NCI-H2196 (cell line): ENCODE results near the gene ANO5.

Experiments
- DNase-seq: peaks from one replicate; lab custom pipeline; 2025; ENCODE audit not compliant: unreplicated experiment; lab: John Stamatoyannopoulos, UW

Gene ANO5

GRCh38 chr11:22192642-22193347, at the start of gene ANO5:
Gene ANO5, plus strand, starts transcription at chr11:22193085. Its CDS starts 408 bp downstream, at chr11:22193493.
- DNase-seq, result peak; percentile 64

DNA sequence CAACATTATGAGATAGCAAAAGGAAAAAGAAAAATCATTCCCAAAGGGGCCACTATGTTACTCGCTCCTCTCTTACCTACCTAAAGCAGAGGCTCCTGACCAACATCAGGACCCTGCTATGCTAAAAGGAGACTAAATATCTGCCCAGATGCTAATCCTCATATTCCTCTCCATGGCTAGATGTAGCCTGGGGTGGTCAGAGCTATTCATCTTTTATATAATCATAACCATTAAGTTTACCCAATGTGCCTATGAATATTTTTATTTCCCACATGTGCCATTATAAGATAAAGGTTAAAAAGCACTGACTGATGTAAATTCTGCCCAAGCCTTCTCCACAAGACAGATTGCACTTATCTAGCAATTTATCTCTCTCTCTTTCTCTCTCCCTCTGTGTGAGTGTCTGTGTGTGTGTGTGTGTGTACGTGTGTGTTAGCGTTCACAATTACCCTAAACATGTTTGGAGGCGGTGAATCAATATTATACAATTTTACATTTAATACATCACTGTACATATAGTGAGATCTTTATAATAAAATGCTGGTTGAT, 41.2 kb upstream of the ANO5 start:
- DNase-seq, result no peak

GRCh38 chr11:22157531-22157930, 35.4 kb upstream of the ANO5 start:
- DNase-seq, result no peak

GRCh38 chr11:22161489-22161888, 31.4 kb upstream of the ANO5 start:
- DNase-seq, result no peak

GRCh38 chr11:22162756-22163155, 30.1 kb upstream of the ANO5 start:
- no peak for DNase-seq

DNA sequence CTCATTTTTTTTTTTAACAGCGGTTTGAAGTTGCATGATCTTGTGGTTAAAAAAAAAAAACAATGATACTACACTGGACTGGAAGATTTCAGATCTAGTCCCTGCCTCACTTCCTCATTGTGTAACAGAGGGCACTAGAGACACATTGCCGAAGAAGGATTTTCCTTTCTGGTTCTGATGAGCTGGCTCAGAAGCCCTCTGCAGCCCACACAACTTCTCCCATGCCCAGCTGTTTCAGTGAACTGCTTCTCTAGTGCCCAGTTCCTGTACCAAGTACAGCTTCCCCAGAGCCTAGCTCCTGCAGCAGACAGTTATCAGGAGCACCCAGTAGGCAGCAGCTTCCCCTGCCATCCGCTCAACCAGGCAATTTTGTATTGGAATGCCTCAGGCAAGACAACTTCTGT, 29.5 kb upstream of the ANO5 start:
- DNase-seq, result no peak

DNA sequence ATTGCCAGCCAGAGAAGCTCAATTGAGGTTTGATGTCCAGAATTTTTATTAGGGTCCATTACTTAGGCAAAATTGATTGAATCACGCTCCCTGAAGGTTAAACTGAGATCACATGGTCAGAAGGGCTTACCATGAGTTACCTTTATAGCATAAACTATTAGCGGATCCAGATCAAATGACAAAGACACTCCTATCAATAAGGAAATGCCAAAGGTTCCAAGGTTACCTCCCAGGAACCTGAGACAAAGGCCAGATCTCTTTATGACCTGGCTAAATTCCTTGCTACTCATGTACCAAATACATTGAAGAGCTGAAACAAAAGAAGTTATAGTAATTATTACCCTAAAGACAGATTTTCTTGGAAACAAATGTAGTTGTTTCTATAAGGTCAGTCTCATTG, 27.8 kb upstream of the ANO5 start:
- no peak for DNase-seq

GRCh38 chr11:22165759-22166513, 26.9 kb upstream of the ANO5 start:
- no peak for DNase-seq

GRCh38 chr11:22169833-22170232, 23.1 kb upstream of the ANO5 start:
- peak; percentile 4 for DNase-seq

DNA sequence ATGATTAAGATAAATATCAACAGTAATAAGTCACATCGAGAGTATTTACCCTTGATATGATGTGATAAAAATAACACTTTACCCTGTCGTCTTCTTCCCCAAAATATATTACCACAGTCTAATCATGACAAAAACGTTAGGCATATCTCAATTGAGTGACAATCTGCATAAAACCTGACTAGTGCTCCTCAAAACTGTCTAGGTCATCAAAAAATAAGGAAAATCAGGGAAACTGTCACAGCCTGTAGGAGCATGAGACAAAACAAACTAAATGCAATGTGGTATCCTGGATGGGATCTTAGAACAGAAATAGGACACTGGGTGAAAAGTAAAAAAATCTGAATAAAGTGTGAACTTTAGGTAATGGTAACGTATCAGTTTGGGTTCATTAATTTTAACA, 19.4 kb upstream of the ANO5 start:
- DNase-seq, result no peak

DNA sequence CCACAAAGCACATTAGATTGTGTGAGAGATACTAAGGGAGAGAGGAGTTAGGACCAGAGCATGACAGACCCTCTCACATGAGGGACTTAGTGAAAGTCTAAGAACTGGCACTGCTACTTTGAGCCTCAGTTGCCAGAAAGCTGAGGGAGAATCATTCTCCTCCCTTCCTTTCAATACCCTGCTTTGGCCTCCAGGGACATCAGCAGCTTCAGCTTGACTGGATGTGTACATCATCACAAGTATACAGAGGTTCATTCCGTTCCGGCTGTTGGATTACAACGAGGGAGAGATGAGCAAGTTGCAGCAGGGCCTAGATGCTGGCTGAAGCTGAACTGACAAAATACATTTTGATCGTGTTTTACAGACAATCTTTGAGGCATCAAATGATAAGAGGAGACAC, 15.7 kb upstream of the ANO5 start:
- DNase-seq, result no peak

DNA sequence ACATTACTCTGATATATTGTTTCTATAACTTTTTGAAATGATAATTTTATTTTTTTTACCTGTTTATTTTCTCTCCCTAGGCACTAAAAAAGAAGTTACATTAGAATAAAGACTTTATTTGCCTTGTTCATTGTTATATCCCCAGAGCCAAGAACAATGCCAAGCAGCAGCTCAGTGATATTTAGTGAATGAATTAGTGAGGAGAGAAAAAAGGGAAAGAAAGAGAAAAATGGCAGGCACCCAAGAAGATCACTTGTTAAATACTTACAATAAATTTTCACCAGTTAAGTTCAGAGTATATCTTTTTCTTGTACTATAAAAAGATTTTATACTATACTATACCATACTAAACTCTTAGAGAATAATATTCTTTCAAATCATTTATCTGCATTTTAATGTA, 13.3 kb upstream of the ANO5 start:
- no peak for DNase-seq

- no peak for DNase-seq
These were observed 12.8 kb upstream of the ANO5 start for GRCh38 chr11:22180131-22180530.

GRCh38 chr11:22189660-22190059, 3.2 kb upstream of the ANO5 start:
- no peak for DNase-seq

- no peak for DNase-seq
These were observed 1.9 kb upstream of the ANO5 start for GRCh38 chr11:22190827-22191463.

GRCh38 chr11:22192289-22192641, 620 bp upstream of the ANO5 start:
- no peak for DNase-seq

GRCh38 chr11:22193348-22194051, 615 bp downstream of the ANO5 start:
- DNase-seq, result peak; percentile 40

DNA sequence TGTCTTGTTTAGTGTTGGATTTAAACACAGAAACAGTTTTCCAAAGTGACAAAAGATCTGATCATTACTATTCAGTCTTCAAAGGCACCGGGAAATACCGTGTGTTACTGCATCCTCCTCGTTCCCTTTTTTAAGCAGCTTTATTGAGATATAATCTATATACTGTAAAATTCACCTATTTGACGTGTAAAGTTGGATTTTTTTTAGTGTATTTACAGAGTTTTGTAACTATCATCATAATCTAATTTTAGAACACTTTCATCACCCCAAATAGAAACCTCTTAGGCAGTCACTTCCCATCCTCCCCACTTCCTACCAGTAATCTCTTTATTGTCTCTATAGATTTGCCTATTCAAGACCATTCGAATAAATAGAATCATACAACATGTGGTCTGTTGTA, 1.4 kb downstream of the ANO5 start:
- no peak for DNase-seq

- DNase-seq, result no peak
These were observed 2.0 kb downstream of the ANO5 start for GRCh38 chr11:22194907-22195306.

DNA sequence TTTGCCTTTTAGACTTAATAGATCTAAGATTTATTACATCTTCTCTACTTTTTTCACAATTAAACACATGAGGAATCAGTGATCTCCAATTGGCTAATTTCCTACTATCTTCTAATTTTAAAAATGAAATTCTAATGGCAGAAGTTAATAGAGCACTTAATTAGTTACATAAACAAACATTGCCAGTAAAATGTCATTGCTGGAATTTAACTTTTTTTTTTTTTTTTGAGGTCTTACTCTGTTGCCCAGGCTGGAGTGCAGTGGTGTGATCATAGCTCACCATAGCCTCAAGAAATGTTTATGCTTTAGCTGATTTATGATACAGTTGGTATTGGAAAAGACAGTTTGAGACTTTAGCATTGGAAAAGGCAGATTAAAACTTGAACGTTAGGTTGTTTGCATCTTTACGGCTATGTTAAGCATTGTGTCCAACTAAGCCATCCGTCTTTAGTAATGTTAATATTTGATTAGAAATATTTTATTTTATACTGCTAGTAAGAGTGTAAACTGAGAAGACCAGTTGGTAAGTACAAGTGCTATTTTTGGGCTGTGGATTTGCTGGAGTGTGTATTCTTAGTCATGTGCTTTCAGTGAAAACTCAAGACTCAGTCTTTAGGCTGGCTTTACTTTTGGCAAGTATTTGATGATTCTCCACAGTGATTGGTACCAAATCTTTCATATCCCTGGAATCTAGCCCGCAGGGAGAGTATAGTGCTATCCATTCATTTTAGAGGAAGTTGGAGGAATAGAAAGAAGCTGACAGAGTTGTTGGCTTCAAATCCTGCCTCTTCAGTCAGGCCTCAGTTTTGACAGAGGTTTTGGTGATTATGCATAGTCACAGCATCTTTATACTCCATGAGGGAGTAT, 4.5 kb downstream of the ANO5 start:
- no peak for DNase-seq
